ENCODE results near the gene PGAM2. TPM values are rescaled to one million over a fixed set of nuclear protein-coding genes. Genes with fewer than 3 reads are reported as not detected.
A peak's percentile ranks its signal among the peaks of the same experiment; 100 is the strongest.

The PGAM2 gene
- total RNA-seq, 1 experiment from 2014 or later, result 1.2 TPM

- no peak for DNase-seq (ENCODE audit: low read depth)
These were observed 20.2 kb upstream of the PGAM2 start for GRCh38 chr7:44085546-44085945.

- DNase-seq (ENCODE audit: low read depth), result no peak
These were observed 19.3 kb upstream of the PGAM2 start for GRCh38 chr7:44084701-44085100.

- no peak for DNase-seq (ENCODE audit: low read depth)
These were observed 18.4 kb upstream of the PGAM2 start for GRCh38 chr7:44083796-44084195.

GRCh38 chr7:44082541-44083207 is 17.3 kb upstream of the PGAM2 start:
- DNase-seq (ENCODE audit: low read depth), result peak; percentile 100

GRCh38 chr7:44081266-44081748 is 15.9 kb upstream of the PGAM2 start:
- DNase-seq (ENCODE audit: low read depth), result no peak

- no peak for DNase-seq (ENCODE audit: low read depth)
These were observed 15.4 kb upstream of the PGAM2 start for GRCh38 chr7:44080686-44081265.

- DNase-seq (ENCODE audit: low read depth), result no peak
These were observed 14.8 kb upstream of the PGAM2 start for GRCh38 chr7:44080118-44080517.

- DNase-seq (ENCODE audit: low read depth), result no peak
These were observed 14.1 kb upstream of the PGAM2 start for GRCh38 chr7:44079331-44080021.

GRCh38 chr7:44078521-44078920 is 13.2 kb upstream of the PGAM2 start:
- no peak for DNase-seq (ENCODE audit: low read depth)

GRCh38 chr7:44077681-44078091 is 12.3 kb upstream of the PGAM2 start:
- DNase-seq (ENCODE audit: low read depth), result no peak

- DNase-seq (ENCODE audit: low read depth), result no peak
These were observed 11.7 kb upstream of the PGAM2 start for GRCh38 chr7:44077061-44077460.

- no peak for DNase-seq (ENCODE audit: low read depth)
These were observed 10.9 kb upstream of the PGAM2 start for GRCh38 chr7:44076101-44076895.

GRCh38 chr7:44075296-44076075 is 10.1 kb upstream of the PGAM2 start:
- no peak for DNase-seq (ENCODE audit: low read depth)

GRCh38 chr7:44074349-44074695 is 9.0 kb upstream of the PGAM2 start:
- DNase-seq (ENCODE audit: low read depth), result no peak

- DNase-seq (ENCODE audit: low read depth), result peak; percentile 84
These were observed 8.4 kb upstream of the PGAM2 start for GRCh38 chr7:44073664-44074348.

- DNase-seq (ENCODE audit: low read depth), result peak; percentile 97
These were observed 7.2 kb upstream of the PGAM2 start for GRCh38 chr7:44072364-44073231.

GRCh38 chr7:44071726-44072363 is 6.5 kb upstream of the PGAM2 start:
- no peak for DNase-seq (ENCODE audit: low read depth)

- DNase-seq (ENCODE audit: low read depth), result no peak
These were observed 2.7 kb upstream of the PGAM2 start for GRCh38 chr7:44068054-44068453.
